Esophagus squamous epithelium (tissue), 4 donors: Measurements from ENCODE around the gene NAV3.

ENCODE experiments used
- CTCF ChIP-seq, 6 experiments: fragments of 450-650 bp in 4 of 6; fragments of 200-600 bp in 2 of 6; sonication (generic) in 2 of 6; IDR thresholded peaks; one replicate each; pipeline ENCODE4 v1.5.1; 2016 to 2019; ENCODE audit warnings: antibody characterized with exemption in 6 of 6, mild to moderate bottlenecking in 4 of 6, moderate library complexity in 4 of 6
- POLR2A ChIP-seq, 4 donors: fragments of 450-650 bp; IDR thresholded peaks; one replicate each; pipeline ENCODE4 v1.6.1; 2017; ENCODE audit warnings: antibody characterized with exemption in 4 of 4, mild to moderate bottlenecking in 4 of 4, moderate library complexity in 3 of 4

GRCh38 chr12:77992760-77993159 is 162.1 kb downstream of the NAV3 start:
- TF ChIP-seq CTCF (IDR thresholded peaks at IDR 0.05), result no peak
- TF ChIP-seq POLR2A (IDR thresholded peaks at IDR 0.05), result no peak
